ENCODE data around the gene NPPA.
A peak's percentile ranks its signal among the peaks of the same experiment; 100 is the strongest.
"Not testable (repeated sequence)": the region's sequence is repeated elsewhere in the genome, so short reads cannot be mapped to it uniquely, and the experiment has no call there.

Gene NPPA

GRCh38 chr1:11847667-11848372 is at the start of gene NPPA:
Gene NPPA, minus strand, starts transcription at chr1:11847783. Its CDS starts 99 bp downstream, at chr1:11847684.
- no peak for DNase-seq (ENCODE audit: low read depth)

GRCh38 chr1:11894501-11894900 is 46.9 kb upstream of the NPPA start:
- not testable (repeated sequence) for DNase-seq (ENCODE audit: low read depth)

GRCh38 chr1:11893907-11894251 is 46.3 kb upstream of the NPPA start:
- DNase-seq (ENCODE audit: low read depth) = peak; percentile 33

GRCh38 chr1:11891433-11892186 is 44.0 kb upstream of the NPPA start:
- no peak for DNase-seq (ENCODE audit: low read depth)

GRCh38 chr1:11888877-11889208 is 41.3 kb upstream of the NPPA start:
- DNase-seq (ENCODE audit: low read depth) = no peak

- no peak for DNase-seq (ENCODE audit: low read depth)
These were observed 40.8 kb upstream of the NPPA start for GRCh38 chr1:11888206-11888876.

- DNase-seq (ENCODE audit: low read depth) = no peak
These were observed 40.1 kb upstream of the NPPA start for GRCh38 chr1:11887666-11888007.

GRCh38 chr1:11886986-11887665 is 39.5 kb upstream of the NPPA start:
- no peak for DNase-seq (ENCODE audit: low read depth)

- DNase-seq (ENCODE audit: low read depth) = no peak
These were observed 38.3 kb upstream of the NPPA start for GRCh38 chr1:11885916-11886315.

GRCh38 chr1:11882814-11883538 is 35.4 kb upstream of the NPPA start:
- no peak for DNase-seq (ENCODE audit: low read depth)

GRCh38 chr1:11881749-11882441 is 34.3 kb upstream of the NPPA start:
- DNase-seq (ENCODE audit: low read depth) = no peak

GRCh38 chr1:11880911-11881748 is 33.5 kb upstream of the NPPA start:
- DNase-seq (ENCODE audit: low read depth) = no peak

GRCh38 chr1:11880181-11880575 is 32.6 kb upstream of the NPPA start:
- DNase-seq (ENCODE audit: low read depth) = no peak

GRCh38 chr1:11879311-11880180 is 32.0 kb upstream of the NPPA start:
- DNase-seq (ENCODE audit: low read depth) = no peak

GRCh38 chr1:11878891-11879190 is 31.3 kb upstream of the NPPA start:
- no peak for DNase-seq (ENCODE audit: low read depth)

GRCh38 chr1:11878081-11878890 is 30.7 kb upstream of the NPPA start:
- DNase-seq (ENCODE audit: low read depth) = no peak

- DNase-seq (ENCODE audit: low read depth) = no peak
These were observed 29.5 kb upstream of the NPPA start for GRCh38 chr1:11877074-11877473.

GRCh38 chr1:11875094-11875493 is 27.5 kb upstream of the NPPA start:
- no peak for DNase-seq (ENCODE audit: low read depth)

- DNase-seq (ENCODE audit: low read depth) = no peak
These were observed 27.0 kb upstream of the NPPA start for GRCh38 chr1:11874624-11875023.
